NCI-H146 (cell line): Measurements from ENCODE around the gene DUSP19.
"Not testable (repeated sequence)": the region's sequence is repeated elsewhere in the genome, so short reads cannot be mapped to it uniquely, and the experiment has no call there.

Experiments used
- DNase-seq: peaks from one replicate; lab custom pipeline; 2025; lab: John Stamatoyannopoulos, UW

DUSP19 gene, protein sequence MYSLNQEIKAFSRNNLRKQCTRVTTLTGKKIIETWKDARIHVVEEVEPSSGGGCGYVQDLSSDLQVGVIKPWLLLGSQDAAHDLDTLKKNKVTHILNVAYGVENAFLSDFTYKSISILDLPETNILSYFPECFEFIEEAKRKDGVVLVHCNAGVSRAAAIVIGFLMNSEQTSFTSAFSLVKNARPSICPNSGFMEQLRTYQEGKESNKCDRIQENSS

DNA sequence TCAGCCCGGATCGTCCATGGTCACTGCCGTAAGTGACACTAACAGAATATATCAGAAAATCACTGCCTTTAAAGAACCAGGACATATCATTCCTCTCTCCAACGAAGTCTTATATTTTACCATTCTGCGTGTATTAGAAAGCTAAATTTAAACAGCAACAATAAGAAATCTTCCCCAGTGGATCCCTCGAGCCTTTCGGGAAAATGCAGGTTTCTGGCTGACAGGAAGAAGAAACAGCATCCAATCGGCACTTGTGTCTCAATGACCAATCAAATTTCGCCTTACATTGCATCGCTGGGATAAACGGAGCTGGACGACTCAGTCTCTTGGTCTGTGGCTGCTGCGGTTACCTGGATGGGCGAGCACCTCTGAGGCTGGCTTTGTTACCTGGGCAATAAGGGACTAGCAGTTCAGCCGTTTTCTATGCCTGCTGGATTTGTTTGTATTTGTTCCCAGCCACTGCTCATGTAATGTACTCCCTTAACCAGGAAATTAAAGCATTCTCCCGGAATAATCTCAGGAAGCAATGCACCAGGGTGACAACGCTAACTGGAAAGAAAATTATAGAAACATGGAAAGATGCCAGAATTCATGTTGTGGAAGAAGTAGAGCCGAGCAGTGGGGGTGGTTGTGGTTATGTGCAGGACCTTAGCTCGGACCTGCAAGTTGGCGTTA is at the start of gene DUSP19:
DUSP19 (plus strand) TSS at position 284 of the 675 bp plus-strand sequence; CDS start at position 471, 187 bp downstream.
- DNase-seq = peak; percentile 93

DNA sequence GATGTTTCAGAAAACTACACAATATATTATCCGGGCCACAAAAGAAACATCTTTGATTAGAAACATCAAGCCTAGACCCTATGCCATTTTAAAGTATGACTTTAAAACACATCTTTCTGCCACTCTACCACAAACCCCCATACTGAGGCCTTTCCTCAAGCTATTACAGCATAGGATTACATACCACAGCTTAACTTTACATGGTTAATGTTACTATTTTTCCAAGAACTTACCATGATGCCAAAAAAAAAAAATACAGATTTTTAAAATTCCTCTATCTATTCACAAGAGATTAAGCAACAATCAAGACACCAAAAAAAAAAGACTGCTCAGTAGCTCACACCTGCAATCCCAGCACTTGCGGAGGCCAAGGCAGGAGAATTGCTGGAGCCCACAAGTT is 49.3 kb upstream of the DUSP19 start:
- no peak for DNase-seq

DNA sequence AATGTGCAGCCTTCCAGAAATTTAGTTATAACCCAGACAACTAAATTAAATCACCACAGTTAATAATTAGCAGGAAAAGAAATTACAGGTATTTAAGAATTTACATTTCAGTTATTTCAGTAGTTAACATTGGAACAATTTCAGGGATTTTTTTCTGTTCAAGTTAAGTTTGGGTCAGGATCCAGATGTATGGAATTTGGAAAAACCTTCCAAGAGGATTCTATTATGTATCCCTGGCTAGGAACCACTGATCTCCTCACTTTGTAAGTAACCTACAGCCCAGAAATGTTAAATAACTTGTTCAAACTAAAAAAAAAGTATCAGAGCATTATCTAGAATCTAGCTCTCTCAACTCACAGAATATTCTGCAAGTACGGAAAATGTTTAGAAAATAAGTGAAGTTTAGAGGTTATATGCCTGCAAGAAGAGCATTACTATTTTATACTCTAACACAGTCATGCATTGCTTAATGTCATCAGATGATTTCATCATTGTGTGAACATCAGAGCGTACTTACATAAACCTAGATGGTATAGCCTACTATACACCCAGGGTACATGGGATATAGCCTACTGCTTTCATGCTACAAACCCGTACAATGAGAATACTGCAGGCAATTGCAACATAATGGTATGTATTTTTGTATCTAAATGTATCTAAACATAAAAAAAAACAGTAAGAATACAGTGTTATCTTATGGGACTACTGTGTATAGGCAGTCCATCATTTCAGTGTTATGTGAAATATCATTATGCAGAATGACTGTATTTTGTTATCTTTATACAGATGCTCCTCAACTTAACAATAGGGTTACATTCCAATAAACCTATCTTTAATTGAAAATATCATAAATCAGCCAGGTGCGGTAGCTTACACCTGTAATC is 46.4 kb upstream of the DUSP19 start:
- DNase-seq = no peak

DNA sequence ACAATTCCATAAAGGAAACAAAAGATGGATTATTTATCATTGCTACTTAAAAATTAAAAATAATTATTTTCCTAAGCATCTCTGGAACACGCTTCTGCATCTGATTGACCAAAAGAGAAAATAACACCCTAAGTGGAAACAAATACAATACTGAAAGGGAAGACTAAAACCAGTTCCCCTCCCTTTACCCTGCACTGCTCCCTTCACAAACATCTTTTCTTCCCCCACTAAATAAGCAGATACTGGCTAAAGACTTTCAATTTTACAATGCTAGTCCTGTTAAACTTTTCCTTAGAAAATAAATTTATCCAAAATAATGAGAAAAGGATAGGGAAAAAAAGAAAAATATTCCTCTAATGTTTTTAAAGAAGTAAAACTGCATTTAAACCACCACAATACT is 44.6 kb upstream of the DUSP19 start:
- no peak for DNase-seq

DNA sequence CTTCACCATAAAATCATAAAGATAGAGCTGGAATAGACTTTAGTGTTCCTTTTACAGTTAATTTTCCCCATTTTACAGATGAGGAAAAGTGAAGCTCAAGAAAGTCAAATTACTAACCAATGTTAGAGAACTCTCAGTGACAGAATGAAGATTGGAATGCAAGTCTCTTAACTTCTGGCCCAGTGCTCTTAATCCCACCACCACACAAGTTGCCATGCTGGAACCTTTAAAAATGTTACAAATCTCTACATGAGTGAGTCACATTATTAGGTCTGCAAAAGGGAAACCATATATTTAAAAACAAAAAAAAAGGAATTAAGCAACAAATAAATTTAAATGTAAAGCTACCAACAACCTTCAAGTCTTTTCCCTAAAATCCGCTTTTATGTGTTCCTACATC is 43.7 kb upstream of the DUSP19 start:
- DNase-seq = no peak

DNA sequence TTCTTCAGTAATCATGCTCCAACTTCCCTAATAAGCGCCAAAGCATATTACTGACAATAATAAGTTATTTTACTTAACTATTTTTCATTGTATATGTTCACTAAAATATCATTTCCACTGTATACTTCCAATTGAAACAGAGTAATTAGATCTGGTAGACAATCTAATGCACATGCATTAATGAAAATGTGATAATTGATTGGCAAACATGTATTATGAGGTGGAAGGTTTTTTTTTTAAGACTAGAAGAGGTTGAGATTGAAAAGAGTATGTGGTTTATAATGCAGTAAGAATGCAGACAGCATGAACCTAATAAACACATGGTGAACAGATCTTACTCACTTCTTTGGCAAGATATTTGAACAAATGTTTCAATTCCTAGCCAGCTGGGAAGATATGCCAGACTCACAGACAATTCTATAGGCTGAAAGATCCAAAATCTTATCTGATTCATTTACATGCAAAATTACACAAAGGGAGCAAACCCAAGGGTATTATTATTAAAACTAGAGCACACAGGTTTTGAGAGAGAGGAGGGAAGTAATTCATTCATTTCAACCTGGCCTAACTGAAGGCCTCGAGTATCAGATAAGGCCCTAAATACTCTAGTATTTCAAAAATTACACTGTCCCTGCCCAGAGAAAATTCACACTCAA is 43.1 kb upstream of the DUSP19 start:
- no peak for DNase-seq

DNA sequence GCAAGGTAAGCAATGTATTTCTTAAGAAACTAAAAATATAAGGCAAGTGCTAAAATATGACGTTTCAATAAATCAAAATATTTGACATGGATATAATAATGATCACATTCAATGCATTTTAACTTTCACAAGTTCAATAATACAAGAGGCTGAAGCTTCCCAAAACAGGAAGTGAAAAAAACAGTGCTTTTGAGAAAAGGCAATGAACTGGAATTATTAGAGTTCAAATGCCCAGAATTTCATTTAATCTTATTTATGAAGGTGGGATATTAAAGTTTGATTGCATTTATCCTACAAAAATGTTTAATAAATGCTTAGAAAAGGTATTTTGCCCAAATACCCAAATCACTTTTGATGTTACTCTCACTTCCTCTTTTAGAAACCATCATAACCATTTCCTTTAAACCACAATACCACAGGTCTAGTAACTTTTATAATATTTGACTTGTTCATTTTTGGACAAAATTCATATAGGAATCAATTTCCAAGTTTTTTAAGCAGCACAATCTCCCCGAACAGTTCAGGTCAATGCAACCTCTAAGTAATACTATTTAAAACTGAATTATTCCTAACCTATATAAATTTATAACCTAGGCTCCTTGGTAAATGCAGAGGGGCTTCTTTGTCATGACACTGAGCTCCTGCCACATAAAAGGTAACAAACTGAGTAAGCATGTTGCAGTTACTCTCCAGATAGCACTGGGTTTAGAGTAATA is 42.4 kb upstream of the DUSP19 start:
- no peak for DNase-seq

DNA sequence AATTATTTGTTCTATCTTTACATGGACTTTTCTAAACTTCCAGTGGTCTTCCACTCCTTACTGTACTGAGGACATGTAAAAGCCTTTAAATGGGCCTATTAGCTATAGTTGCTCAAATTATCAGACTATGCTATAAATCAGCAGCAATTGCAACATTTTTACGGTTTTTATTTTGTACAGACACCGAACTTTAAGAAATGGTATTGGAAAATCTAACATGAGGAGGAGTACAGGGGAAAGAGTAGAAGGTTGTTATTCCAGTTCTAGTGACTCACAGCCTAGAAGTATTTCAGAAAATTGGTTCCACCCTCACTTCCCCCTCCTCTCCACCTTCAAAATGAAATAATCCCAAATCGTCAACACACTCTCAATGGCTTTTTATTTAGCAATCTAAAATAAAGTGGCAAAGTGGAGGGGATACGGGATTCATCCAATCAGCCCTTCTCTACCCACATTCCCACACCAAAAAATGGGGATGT is 41.4 kb upstream of the DUSP19 start:
- DNase-seq = no peak

DNA sequence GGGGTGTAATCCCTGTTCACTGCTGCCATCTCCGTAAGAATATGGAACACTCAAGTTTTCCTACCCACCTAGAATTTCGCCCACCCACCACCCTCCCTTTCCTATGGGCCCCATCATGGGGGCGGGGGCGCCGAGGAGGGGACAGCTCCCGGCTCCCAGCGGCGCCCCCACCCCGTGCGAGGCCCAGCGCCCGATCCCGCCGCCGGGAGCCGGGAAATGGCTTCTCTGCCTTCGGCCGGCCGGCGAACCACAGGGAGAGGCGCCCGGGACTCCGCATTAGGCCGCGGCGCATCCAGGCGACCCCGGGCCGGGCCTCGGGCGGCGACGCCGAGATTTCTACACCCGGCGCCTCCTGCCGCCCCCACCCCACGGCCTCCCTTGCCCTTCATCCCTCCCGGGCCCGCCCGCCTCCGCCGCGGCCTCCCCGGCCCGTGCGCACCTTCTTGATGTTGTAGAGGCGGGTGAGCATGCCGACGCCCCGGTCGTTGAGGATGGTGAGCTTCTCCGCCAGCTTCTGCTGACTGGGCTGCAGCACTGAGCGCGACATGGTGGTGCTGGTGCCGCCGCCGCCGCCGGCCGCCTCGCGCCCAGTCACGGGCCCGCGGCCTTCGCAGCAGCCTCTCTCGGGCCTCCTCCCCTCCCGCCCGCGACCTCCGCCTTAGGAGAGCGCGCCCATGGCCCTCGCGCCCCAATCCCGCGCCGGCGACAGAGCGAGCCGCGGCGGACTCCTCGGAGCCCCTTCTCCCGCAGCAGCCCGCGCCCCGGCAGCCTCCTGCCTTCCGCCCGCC is 40.8 kb upstream of the DUSP19 start:
- peak; percentile 50 for DNase-seq

DNA sequence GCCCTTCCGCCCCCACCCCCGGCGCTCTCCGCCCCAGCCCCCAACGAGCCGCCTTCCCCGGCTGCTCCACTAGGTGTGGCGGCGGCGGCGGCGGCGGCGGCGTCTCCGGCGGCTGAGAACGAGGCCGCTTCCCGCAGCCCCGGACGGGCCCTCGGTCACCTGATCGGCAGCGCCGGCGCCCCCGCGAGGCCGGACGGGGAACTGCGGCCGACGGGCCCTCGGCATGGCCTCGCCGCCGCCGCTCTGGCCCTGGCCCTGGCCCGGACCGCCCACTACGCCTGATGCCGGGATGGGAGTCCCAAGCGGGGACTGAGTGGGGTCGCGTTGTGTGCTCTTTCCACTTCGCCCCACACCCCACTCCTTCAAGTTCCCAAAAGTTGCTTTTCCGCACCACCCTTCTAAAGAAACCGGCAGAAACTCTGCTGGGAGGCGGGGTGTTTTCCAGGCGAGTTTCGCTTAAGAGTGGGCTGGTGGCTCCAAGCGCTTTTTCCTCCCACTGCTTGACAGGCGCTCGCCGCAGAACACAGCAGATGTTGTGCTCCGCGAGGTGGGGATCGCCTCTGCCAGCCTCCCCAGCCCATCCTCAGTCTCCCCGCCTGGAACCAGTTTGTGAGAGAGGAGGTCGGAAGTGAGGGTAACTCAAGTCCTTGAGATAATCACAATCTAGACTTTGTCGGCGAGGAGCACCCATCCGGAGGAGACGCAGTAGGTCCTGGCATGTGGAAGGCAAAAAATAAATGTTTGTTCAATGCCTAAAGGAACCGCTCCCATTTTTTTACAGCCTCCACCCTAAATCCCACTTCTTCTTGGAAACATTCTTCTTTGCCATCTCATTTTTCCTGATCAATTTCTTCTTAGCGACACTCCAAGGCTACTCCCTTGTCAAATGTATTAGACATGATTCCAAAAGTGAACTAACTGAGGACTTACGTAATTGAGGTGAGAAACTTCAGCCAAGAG is 39.9 kb upstream of the DUSP19 start, which contains the start of gene NCKAP1:
NCKAP1 (minus strand) TSS at position 117 of the 960 bp plus-strand sequence. CDS start 358 bp downstream, outside the sequence.
- DNase-seq = peak; percentile 77

DNA sequence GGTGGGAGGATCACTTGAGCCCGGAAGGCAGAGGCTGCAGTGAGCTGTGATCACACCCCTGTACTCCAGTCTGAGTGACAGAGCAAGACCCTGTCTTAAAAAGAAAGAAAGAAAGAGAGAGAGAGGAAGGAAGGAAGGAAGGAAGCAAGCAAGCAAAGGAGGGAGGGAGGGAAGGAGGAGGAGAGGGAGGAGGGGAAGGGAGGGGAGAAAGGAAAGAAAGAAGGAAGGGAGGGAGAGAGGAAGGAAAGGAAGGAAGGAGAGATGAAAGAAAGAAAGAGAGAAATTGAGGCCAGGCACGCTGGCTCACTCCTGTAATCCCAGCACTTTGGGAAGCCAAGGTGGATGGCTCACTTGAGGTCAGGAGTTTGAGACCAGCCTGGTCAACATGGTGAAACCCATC is 37.9 kb upstream of the DUSP19 start:
- no peak for DNase-seq

DNA sequence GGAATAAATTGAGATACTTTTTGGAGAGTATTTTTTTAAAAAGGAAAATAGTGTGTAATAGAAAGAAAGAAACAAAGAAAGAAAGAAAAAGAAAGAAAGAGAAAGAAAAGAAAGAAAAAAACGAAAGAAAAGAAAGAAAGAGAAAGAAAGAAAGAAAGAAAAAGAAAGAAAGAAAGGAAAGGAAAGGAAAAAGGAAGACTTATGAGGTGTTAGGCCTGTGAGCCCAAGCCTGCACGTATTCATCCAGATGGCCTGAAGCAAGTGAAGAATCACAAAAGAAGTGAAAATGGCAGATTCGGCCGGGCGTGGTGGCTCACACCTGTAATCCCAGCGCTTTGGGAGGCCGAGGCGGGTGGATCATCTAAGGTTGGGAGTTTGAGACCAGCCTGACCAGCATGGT is 35.0 kb upstream of the DUSP19 start:
- not testable (repeated sequence) for DNase-seq

DNA sequence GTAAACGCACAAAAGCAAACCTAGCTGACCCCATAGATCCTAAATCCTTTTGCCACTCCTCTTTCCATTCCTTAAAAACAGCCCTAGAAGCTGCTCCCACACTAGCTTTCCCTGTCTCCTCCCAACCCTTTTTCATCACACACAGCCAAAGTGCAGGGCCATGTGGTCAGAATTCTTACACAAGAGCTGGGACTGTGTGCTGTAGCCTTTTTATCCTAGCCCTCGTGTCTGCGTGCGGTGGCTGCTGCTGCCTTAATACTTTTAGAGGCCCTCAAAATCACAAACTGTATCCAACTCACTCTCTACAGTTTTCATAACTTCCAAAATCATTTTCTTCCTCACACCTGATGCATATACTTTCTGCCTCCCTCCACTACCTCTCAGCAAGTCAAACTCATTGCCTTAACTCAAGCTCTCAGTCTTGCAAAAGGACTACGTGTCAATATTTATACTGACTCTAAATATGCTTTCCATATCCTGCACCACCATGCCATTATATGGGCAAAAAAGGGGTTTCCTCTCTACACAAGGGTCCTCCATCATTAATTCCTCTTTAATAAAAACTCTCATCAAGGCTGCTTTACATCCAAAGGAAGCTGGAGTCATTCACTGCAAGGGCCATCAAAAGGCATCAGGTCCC is 30.9 kb upstream of the DUSP19 start:
- not testable (repeated sequence) for DNase-seq

DNA sequence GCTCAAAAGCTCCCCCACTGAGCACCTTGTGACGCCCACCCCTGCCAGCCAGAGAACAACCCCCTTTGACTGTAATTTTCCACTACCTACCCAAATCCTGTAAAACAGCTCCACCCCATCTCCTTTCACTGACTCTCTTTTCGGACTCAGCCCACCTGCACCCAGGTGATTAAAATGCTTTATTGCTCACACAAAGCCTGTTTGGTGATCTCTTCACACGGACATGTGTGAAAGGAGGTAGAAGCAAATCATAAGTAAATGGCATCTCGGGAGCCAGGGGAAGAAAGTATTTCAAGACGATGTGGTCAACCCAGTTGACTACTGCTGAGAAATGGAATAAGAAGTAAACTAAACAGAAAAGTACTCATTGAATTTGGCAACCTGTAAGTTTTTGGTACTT is 29.1 kb upstream of the DUSP19 start:
- no peak for DNase-seq

DNA sequence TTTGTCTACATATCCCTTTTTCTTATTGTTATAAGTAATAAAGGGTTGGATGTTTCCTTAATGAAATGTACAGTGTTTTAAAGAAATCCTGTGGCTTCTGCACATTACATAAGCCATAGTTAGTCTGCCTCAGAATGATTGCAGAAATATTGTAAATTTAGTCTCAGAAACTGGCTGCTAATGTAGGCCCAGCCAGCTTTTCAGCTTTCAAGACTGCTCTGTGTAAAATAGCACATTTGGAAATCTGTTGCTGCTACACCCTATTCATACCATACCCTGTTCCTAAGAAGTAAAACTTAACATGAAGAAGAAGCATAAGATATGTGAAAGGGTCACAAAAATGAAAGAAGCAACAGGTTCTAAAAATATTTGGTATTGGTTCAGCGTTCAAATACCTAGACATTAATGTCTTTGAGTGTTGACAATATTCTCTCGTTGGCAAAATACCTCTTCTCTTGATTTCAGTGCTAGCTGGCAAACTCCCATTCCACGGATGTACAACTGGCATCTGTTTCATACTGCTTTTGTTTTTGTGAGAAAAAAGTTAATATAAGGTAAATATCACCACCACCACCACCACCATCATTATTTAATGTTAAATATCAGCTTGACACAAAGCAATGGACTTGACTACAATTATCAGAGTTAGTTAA is 21.1 kb upstream of the DUSP19 start:
- DNase-seq = no peak

DNA sequence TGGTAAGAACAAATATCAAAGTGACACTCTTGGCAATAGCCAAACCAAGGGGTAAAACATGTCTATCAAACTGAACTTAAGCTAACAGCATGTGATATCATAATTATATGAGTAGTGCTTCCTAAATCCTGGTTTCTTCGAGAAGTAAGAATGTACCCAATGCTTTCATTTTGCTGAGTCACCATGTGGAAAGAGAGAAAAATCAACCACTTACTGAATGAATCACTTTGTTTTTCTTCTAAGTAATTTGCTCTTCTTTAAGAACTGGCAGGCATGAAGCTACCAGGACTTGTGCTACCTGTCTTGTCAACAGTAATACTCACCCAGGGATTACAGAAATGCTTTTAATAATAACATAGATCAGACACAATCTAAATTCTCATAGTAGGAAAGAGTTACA is 19.0 kb upstream of the DUSP19 start:
- DNase-seq = no peak

DNA sequence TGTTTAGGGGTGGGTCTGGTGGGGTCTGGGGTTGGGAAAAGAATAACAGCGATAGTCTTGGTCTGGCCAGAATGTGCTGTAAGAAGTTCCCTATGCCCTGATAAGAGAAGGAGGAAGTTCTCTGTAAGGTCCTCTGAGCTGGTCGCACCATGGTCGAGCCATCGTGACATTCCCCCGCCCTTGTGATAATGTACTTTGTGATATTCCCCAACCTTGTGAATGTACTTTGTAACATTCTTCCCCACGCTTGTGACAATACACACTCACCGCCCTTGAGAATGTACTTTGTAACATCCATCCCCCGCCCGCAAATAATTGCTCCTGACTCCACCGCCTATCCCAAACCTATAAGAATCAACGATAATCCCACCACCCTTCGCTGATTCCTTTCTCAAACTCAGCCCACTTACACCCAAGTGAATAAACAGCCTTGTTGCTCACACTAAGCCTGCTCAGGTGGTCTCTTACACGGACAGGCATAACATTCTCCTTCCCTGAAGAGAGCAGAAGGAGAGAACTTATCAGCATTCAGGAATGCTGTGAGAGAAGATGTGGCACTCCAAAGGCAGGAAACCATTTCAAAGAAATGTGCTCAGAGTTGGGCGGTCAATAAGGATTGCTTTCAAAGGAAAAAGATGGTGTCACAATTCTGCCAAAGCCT is 17.8 kb upstream of the DUSP19 start:
- no peak for DNase-seq

DNA sequence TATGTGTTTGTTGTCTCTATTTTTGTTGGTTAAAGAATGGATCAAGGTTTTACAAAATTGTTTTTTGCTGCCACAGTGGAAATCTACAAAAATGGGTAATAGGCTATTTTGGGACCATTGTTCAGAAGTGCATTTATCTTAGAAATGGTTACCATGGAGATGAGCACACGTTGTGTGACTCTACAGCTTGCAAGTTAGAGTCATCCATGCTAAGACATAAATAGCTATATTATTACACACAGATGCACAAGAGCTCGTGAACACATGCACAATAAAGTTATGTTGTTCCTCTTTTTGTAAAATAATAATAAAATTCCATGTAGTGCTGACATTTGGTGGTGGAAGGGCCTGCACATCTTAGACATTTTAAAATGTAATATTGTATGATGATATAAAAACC is 15.5 kb upstream of the DUSP19 start:
- peak; percentile 5 for DNase-seq
